Esophagus squamous epithelium (tissue), 5 donors: ENCODE results near the gene MALT1. TPM values are rescaled to one million over a fixed set of nuclear protein-coding genes. Genes with fewer than 3 reads are reported as not detected.
A peak's percentile ranks its signal among the peaks of the same experiment; 100 is the strongest.

Experiments
- DNase-seq: peaks from one replicate; lab custom pipeline; 2025; lab: John Stamatoyannopoulos, UW
- H3K27ac ChIP-seq, 4 donors: fragments of 200-600 bp; sonication (generic); one replicate each; pipeline ENCODE4 v1.5.1; 2016 to 2019; ENCODE audit warnings: mild to moderate bottlenecking in 1 of 4
- H3K27me3 ChIP-seq, 4 donors: fragments of 200-600 bp; sonication (generic); 1 replicate in 3 of 4; 2 replicates in 1 of 4; pipeline versions ENCODE4 v1.5.1 to v1.6.0; 2017 to 2021; ENCODE audit warnings: antibody characterized with exemption in 1 of 4
- H3K36me3 ChIP-seq, 3 donors: fragments of 200-600 bp; sonication (generic); one replicate each; pipeline ENCODE4 v1.5.1; 2016 to 2019
- H3K4me1 ChIP-seq, 3 donors: fragments of 200-600 bp; sonication (generic); one replicate each; pipeline ENCODE4 v1.5.1; 2017 to 2019
- H3K4me3 ChIP-seq, 4 donors: fragments of 200-600 bp; sonication (generic); 1 replicate in 3 of 4; 2 replicates in 1 of 4; pipeline ENCODE4 v1.5.1; 2016 to 2019; ENCODE audit warnings: mild to moderate bottlenecking in 2 of 4, moderate library complexity in 1 of 4
- H3K9me3 ChIP-seq, 3 donors: fragments of 200-600 bp; sonication (generic); one replicate each; pipeline ENCODE4 v1.5.1; 2016 to 2019
- POLR2A ChIP-seq, 4 donors: fragments of 450-650 bp; IDR thresholded peaks; one replicate each; pipeline ENCODE4 v1.6.1; 2017; ENCODE audit warnings: antibody characterized with exemption in 4 of 4, mild to moderate bottlenecking in 4 of 4, moderate library complexity in 3 of 4
- WGBS, 2 donors: methylation state at CpG; one replicate each; pipeline ENCODE4 v1.1.5; 2018; 5-methylcytosine and 5-hydroxymethylcytosine counted together
- intact Hi-C: fragments of 100-400 bp; cut with DNase I; formaldehyde crosslinking; loops from one replicate; pipeline ENCODE4 v1.15.0; 2022
- total RNA-seq, 4 donors: library from RNA; depleted of rRNA; stranded (reverse); fragments of >200 nt; gene quantifications; one replicate each; pipeline ENCODE4 v1.1.0, GENCODE V29; 2016
- TF ChIP-seq, protein P1 (sequence below), 6 experiments: fragments of 450-650 bp in 4 of 6; fragments of 200-600 bp in 2 of 6; sonication (generic) in 2 of 6; IDR thresholded peaks; one replicate each; pipeline ENCODE4 v1.5.1; 2016 to 2019; ENCODE audit warnings: antibody characterized with exemption in 6 of 6, mild to moderate bottlenecking in 4 of 6, moderate library complexity in 4 of 6
- donor health status: DM: yes; HTN: yes; CAD: no.

The MALT1 gene
- total RNA-seq, 4 donors from 2014 or later = 25.2 to 48.6 (median 30.7) TPM

- WGBS, 2 donors = 25 to 28% methylated on average over 3 of the region's 3 CpGs
- peaks cover 12 to 43% (median 20%) of the 10 kb centered on the region in 3 donors for H3K4me1 ChIP-seq
- intact Hi-C loops = no loop called here
- TF ChIP-seq, protein P1, sequence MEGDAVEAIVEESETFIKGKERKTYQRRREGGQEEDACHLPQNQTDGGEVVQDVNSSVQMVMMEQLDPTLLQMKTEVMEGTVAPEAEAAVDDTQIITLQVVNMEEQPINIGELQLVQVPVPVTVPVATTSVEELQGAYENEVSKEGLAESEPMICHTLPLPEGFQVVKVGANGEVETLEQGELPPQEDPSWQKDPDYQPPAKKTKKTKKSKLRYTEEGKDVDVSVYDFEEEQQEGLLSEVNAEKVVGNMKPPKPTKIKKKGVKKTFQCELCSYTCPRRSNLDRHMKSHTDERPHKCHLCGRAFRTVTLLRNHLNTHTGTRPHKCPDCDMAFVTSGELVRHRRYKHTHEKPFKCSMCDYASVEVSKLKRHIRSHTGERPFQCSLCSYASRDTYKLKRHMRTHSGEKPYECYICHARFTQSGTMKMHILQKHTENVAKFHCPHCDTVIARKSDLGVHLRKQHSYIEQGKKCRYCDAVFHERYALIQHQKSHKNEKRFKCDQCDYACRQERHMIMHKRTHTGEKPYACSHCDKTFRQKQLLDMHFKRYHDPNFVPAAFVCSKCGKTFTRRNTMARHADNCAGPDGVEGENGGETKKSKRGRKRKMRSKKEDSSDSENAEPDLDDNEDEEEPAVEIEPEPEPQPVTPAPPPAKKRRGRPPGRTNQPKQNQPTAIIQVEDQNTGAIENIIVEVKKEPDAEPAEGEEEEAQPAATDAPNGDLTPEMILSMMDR (IDR thresholded peaks at IDR 0.05) = no peak
- TF ChIP-seq POLR2A (IDR thresholded peaks at IDR 0.05) = no peak
- H3K27ac ChIP-seq = peak overlapping the region in 2 of 4 donors; percentile 90 to 99
- H3K4me3 ChIP-seq = no peak overlapping the region
- no peaks in the 10 kb centered on the region for H3K36me3 ChIP-seq
- no peaks in the 10 kb centered on the region for H3K27me3 ChIP-seq
- no peak for DNase-seq
- no peaks in the 10 kb centered on the region for H3K9me3 ChIP-seq
These were observed 2.4 kb upstream of the MALT1 start for GRCh38 chr18:58668897-58669296.

DNA sequence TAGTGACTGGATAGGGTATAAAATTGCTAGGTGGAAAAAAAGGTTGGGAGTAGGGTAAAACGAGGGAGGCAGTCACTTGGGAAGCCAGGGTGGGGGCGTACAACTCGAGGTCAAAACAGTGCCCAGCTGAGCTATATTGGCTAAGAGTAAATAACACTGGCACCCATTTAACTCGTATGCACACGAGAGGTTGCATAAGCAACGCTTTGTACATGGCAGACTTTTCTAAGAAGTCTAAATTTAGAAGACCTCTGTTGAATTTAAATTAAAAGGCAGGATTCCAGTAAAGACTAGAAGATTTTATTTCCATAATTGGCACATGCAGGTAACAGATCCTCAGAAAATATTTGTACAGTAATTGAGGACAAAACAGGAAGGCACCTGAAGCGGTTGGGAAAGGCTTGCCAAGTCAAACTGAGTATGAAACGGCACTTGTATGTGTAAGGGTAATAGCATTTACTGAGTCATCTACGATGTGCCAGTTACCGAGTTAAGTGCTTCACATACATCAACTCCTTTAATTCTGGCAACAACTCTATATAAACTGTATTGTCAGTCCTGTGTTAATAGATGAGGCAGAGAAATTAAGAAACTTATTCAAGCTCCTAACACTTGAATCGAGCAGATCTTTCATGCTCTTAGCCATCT lies 1.4 kb upstream of the MALT1 start:
- intact Hi-C loops = no loop called here

DNA sequence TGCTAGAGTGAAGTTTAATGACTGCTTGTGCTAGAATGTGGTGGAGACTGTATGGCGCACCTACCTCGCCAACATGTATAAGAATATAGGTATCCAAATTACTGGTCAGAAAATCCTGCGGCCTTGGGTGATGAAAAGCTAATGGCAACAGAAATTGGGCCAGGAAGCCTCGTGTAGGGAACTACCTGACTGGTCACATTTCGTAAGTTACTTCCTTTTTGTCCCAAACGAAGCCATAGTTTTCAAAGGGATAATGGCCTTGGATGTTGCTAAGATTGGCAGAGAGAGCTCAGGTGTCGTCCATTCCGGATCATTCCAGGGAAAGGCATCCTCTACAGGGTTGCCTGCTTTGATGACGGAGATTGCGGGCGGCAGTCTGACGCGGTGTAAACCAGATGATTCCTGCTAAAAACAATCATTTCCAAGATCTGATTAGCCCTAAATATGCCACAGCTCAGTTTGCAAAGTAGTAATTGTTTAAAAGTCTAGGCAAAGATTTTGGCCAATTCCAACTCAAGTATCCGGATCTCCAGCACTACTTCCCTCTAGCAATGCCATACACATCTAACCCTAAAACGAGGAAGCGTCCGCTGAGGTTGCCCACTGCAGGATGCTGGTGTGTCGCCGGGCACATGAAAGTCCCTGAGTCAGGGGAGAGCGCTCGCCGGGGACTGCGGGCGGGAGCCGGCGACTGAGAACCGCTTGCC lies 708 bp upstream of the MALT1 start:
- Histone ChIP-seq H3K36me3 (no peaks in the 10 kb centered on the region), H3K9me3 (no peaks in the 10 kb centered on the region), H3K27ac (peak overlapping the region; percentile 90 to 100 (median 99)), H3K4me3 (peak overlapping the region; percentile 70 to 97 (median 90)), H3K4me1 (peaks cover 12 to 60% (median 20%) of the 10 kb centered on the region in 3 donors), H3K27me3 (no peaks in the 10 kb centered on the region)
- 7 to 21% methylated on average over 17 to 19 of the region's 27 CpGs for WGBS, 2 donors
- intact Hi-C loops = no loop called here
- TF ChIP-seq, protein P1 (IDR thresholded peaks at IDR 0.05) = no peak
- no peak for TF ChIP-seq POLR2A (IDR thresholded peaks at IDR 0.05)
- peak; percentile 52 for DNase-seq

More for the DNA sequence above, 1.4 kb upstream of the MALT1 start:
- TF ChIP-seq, protein P1 (IDR thresholded peaks at IDR 0.05) = no peak
- no peaks in the 10 kb centered on the region for H3K27me3 ChIP-seq
- H3K4me1 ChIP-seq = peaks cover 12 to 53% (median 20%) of the 10 kb centered on the region in 3 donors
- H3K27ac ChIP-seq = peak overlapping the region; percentile 90 to 100 (median 99)
- DNase-seq = no peak
- H3K36me3 ChIP-seq = no peaks in the 10 kb centered on the region
- WGBS, 2 donors = 32 to 42% methylated on average over 11 of the region's 11 CpGs
- peak overlapping the region in 2 of 4 donors; percentile 70 to 97 for H3K4me3 ChIP-seq
- H3K9me3 ChIP-seq = no peaks in the 10 kb centered on the region

- 4 to 11% methylated on average over 7 to 12 of the region's 64 CpGs for WGBS, 2 donors
- Histone ChIP-seq H3K4me3 (peak overlapping the region; percentile 70 to 97 (median 90)), H3K4me1 (peaks cover 12 to 66% (median 20%) of the 10 kb centered on the region in 3 donors), H3K36me3 (no peaks in the 10 kb centered on the region), H3K27ac (peak overlapping the region; percentile 91 to 100 (median 99)), H3K27me3 (no peaks in the 10 kb centered on the region), H3K9me3 (no peaks in the 10 kb centered on the region)
- intact Hi-C loops = no loop called here
- TF ChIP-seq, protein P1 (IDR thresholded peaks at IDR 0.05) = no peak
- TF ChIP-seq POLR2A (IDR thresholded peaks at IDR 0.05) = no peak
- DNase-seq = peak; percentile 7
These were observed 633 bp downstream of the MALT1 start for GRCh38 chr18:58671632-58672564.
